Smooth muscle cell of the brain vasculature (primary cell): ENCODE results near the gene NUMBL.

ENCODE experiments used
- DNase-seq: peaks from one replicate; pipeline ENCODE4 v3.0.0-alpha.2; 2012; ENCODE audit warnings: low read depth, low spot score

NUMBL gene

GRCh38 chr19:40690693-40691420 is 406 bp upstream of the NUMBL start:
- DNase-seq: peak; percentile 77

- DNase-seq: no peak
Observed at GRCh38 chr19:40689339-40690049, 957 bp downstream of the NUMBL start.

- no peak for DNase-seq
Observed at GRCh38 chr19:40688987-40689338, 1.5 kb downstream of the NUMBL start.

- no peak for DNase-seq
Observed at GRCh38 chr19:40688309-40688708, 2.1 kb downstream of the NUMBL start.

GRCh38 chr19:40687525-40688016 is 2.9 kb downstream of the NUMBL start:
- no peak for DNase-seq

GRCh38 chr19:40686882-40687524 is 3.4 kb downstream of the NUMBL start:
- DNase-seq: no peak

- no peak for DNase-seq
Observed at GRCh38 chr19:40685563-40685962, 4.9 kb downstream of the NUMBL start.

- no peak for DNase-seq
Observed at GRCh38 chr19:40685016-40685526, 5.4 kb downstream of the NUMBL start.

GRCh38 chr19:40684280-40684679 is 6.2 kb downstream of the NUMBL start:
- no peak for DNase-seq

- no peak for DNase-seq
Observed at GRCh38 chr19:40683437-40683836, 7.0 kb downstream of the NUMBL start.

GRCh38 chr19:40682431-40682964 is 8.0 kb downstream of the NUMBL start:
- DNase-seq: no peak

GRCh38 chr19:40681039-40681438 is 9.4 kb downstream of the NUMBL start:
- no peak for DNase-seq

- no peak for DNase-seq
Observed at GRCh38 chr19:40677156-40677555, 13.3 kb downstream of the NUMBL start.

GRCh38 chr19:40674291-40674690 is 16.2 kb downstream of the NUMBL start:
- DNase-seq: peak; percentile 43

- DNase-seq: no peak
Observed at GRCh38 chr19:40673397-40673796, 17.1 kb downstream of the NUMBL start.

- no peak for DNase-seq
Observed at GRCh38 chr19:40672573-40673299, 17.7 kb downstream of the NUMBL start.

- DNase-seq: no peak
Observed at GRCh38 chr19:40672038-40672437, 18.4 kb downstream of the NUMBL start.

- DNase-seq: no peak
Observed at GRCh38 chr19:40671404-40671803, 19.0 kb downstream of the NUMBL start.

GRCh38 chr19:40668991-40669614 is 21.3 kb downstream of the NUMBL start:
- DNase-seq: no peak

- DNase-seq: no peak
Observed at GRCh38 chr19:40667602-40668001, 22.8 kb downstream of the NUMBL start.
